ENCODE measurements around the gene CERCAM. TPM values are rescaled to one million over a fixed set of nuclear protein-coding genes. Genes with fewer than 3 reads are reported as not detected.

The CERCAM gene
- total RNA-seq, 1 experiment from 2014 or later, result 18.7 TPM

- Histone ChIP-seq H3K4me1 (peaks cover 14% of the 10 kb centered on the region), H3K36me3 (ENCODE audit: control insufficient read depth, insufficient read depth, low read length) (no peaks in the 10 kb centered on the region), H3K4me3 (ENCODE audit: low read depth, low read length) (no peak overlapping the region), H3K27me3 (replicated peaks; ENCODE audit: control insufficient read depth, insufficient read depth, low read length) (no peaks in the 10 kb centered on the region), H3K9me3 (no peaks in the 10 kb centered on the region)
- TF ChIP-seq CTCF (IDR thresholded peaks at IDR 0.05; ENCODE audit: insufficient read depth in 1 of 2, low read depth in 1 of 2, low read length in 1 of 2, severe bottlenecking in 1 of 2, unreplicated experiment in 1 of 2), result no peak
- no TSS peak for BruUV-seq (replicated peaks)
- Mint-ChIP-seq H3K27me3 (ENCODE audit: insufficient read depth, unreplicated experiment) (no peaks in the 10 kb centered on the region), H3K4me1 (ENCODE audit: low read depth, unreplicated experiment) (no peaks in the 10 kb centered on the region), H3K9me3 (ENCODE audit: unreplicated experiment) (no peaks in the 10 kb centered on the region), H3K27ac (ENCODE audit: unreplicated experiment) (no peak overlapping the region), H3K4me3 (ENCODE audit: unreplicated experiment) (no peak overlapping the region), H3K36me3 (ENCODE audit: insufficient read depth, unreplicated experiment) (peaks cover 6% of the 10 kb centered on the region)
- ChIA-PET CTCF (interaction anchor here (1.8 kb wide), 1 partner anchor 129 kb away, joined by 4 read pairs; no protein-coding TSS in a partner anchor), POLR2A (no interaction called here)
- intact Hi-C loops (cut with micrococcal nuclease; ENCODE audit: unreplicated experiment), result no loop called here
- DNase-seq, result no peak
Observed at GRCh38 chr9:128424268-128424780, 3.7 kb downstream of the CERCAM start.

GRCh38 chr9:128428644-128429512 is 8.2 kb downstream of the CERCAM start:
- Histone ChIP-seq H3K36me3 (ENCODE audit: control insufficient read depth, insufficient read depth, low read length) (no peaks in the 10 kb centered on the region), H3K4me3 (ENCODE audit: low read depth, low read length) (no peak overlapping the region), H3K4me1 (no peaks in the 10 kb centered on the region), H3K27me3 (replicated peaks; ENCODE audit: control insufficient read depth, insufficient read depth, low read length) (no peaks in the 10 kb centered on the region), H3K9me3 (no peaks in the 10 kb centered on the region)
- H3K36me3 Mint-ChIP-seq (ENCODE audit: insufficient read depth, unreplicated experiment), result no peaks in the 10 kb centered on the region
- H3K27ac Mint-ChIP-seq (ENCODE audit: unreplicated experiment), result no peak overlapping the region
- ChIA-PET POLR2A (no interaction called here), CTCF (interaction anchor here (0.5 to 1.2 kb wide), 2 partner anchors 9 to 134 kb away, joined by 5 to 9 read pairs; partner anchors contain the start of gene CERCAM)
- no peak overlapping the region for H3K4me3 Mint-ChIP-seq (ENCODE audit: unreplicated experiment)
- DNase-seq, result no peak
- intact Hi-C loops (cut with micrococcal nuclease; ENCODE audit: unreplicated experiment), result no loop called here
- no peaks in the 10 kb centered on the region for H3K9me3 Mint-ChIP-seq (ENCODE audit: unreplicated experiment)
- no peaks in the 10 kb centered on the region for H3K4me1 Mint-ChIP-seq (ENCODE audit: low read depth, unreplicated experiment)
- no TSS peak for BruUV-seq (replicated peaks)
- TF ChIP-seq CTCF (IDR thresholded peaks at IDR 0.05; ENCODE audit: insufficient read depth in 1 of 2, low read depth in 1 of 2, low read length in 1 of 2, severe bottlenecking in 1 of 2, unreplicated experiment in 1 of 2), result no peak
- H3K27me3 Mint-ChIP-seq (ENCODE audit: insufficient read depth, unreplicated experiment), result no peaks in the 10 kb centered on the region

- Mint-ChIP-seq H3K27me3 (ENCODE audit: insufficient read depth, unreplicated experiment) (no peaks in the 10 kb centered on the region), H3K4me1 (ENCODE audit: low read depth, unreplicated experiment) (no peaks in the 10 kb centered on the region), H3K27ac (ENCODE audit: unreplicated experiment) (no peak overlapping the region), H3K4me3 (ENCODE audit: unreplicated experiment) (no peak overlapping the region), H3K36me3 (ENCODE audit: insufficient read depth, unreplicated experiment) (no peaks in the 10 kb centered on the region), H3K9me3 (ENCODE audit: unreplicated experiment) (no peaks in the 10 kb centered on the region)
- H3K36me3 ChIP-seq (ENCODE audit: control insufficient read depth, insufficient read depth, low read length), result no peaks in the 10 kb centered on the region
- CTCF ChIA-PET, result interaction anchor here (1.2 kb wide), 1 partner anchor 9 kb away, joined by 9 read pairs; the partner anchor contains the start of gene CERCAM
- H3K27me3 ChIP-seq (replicated peaks; ENCODE audit: control insufficient read depth, insufficient read depth, low read length), result no peaks in the 10 kb centered on the region
- H3K9me3 ChIP-seq, result no peaks in the 10 kb centered on the region
- DNase-seq, result no peak
- BruUV-seq (replicated peaks), result no TSS peak
- intact Hi-C loops (cut with micrococcal nuclease; ENCODE audit: unreplicated experiment), result no loop called here
- H3K4me1 ChIP-seq, result no peaks in the 10 kb centered on the region
- H3K4me3 ChIP-seq (ENCODE audit: low read depth, low read length), result no peak overlapping the region
- POLR2A ChIA-PET, result no interaction called here
- TF ChIP-seq CTCF (IDR thresholded peaks at IDR 0.05; ENCODE audit: insufficient read depth in 1 of 2, low read depth in 1 of 2, low read length in 1 of 2, severe bottlenecking in 1 of 2, unreplicated experiment in 1 of 2), result no peak
Observed at GRCh38 chr9:128429513-128430086, 8.9 kb downstream of the CERCAM start.

Measured in Caco-2 (cell line).